Measurements from ENCODE around the gene MTCL1.

Gene MTCL1

GRCh38 chr18:8795586-8796325 lies 90.4 kb downstream of the MTCL1 start:
- DNase-seq = no peak

- no peak for DNase-seq
These were observed 91.8 kb downstream of the MTCL1 start for GRCh38 chr18:8797206-8797605.

- DNase-seq = peak in 1 of 2 experiments; percentile 4
These were observed 93.6 kb downstream of the MTCL1 start for GRCh38 chr18:8799001-8799400.

GRCh38 chr18:8799596-8800441 lies 94.5 kb downstream of the MTCL1 start:
- DNase-seq = no peak

- no peak for DNase-seq
These were observed 95.1 kb downstream of the MTCL1 start for GRCh38 chr18:8800445-8800844.

- DNase-seq = no peak
These were observed 95.5 kb downstream of the MTCL1 start for GRCh38 chr18:8800876-8801262.

GRCh38 chr18:8801263-8801901 lies 96.0 kb downstream of the MTCL1 start:
- DNase-seq = no peak

- no peak for DNase-seq
These were observed 96.8 kb downstream of the MTCL1 start for GRCh38 chr18:8802017-8802672.

GRCh38 chr18:8803063-8803795 lies 97.9 kb downstream of the MTCL1 start:
- DNase-seq = no peak

- DNase-seq = no peak
These were observed 98.6 kb downstream of the MTCL1 start for GRCh38 chr18:8803957-8804356.

GRCh38 chr18:8805552-8805951 lies 100.2 kb downstream of the MTCL1 start:
- no peak for DNase-seq

GRCh38 chr18:8806100-8806797 lies 100.9 kb downstream of the MTCL1 start:
- DNase-seq = no peak

GRCh38 chr18:8806798-8807487 lies 101.6 kb downstream of the MTCL1 start:
- DNase-seq = no peak

GRCh38 chr18:8807488-8807805 lies 102.1 kb downstream of the MTCL1 start:
- no peak for DNase-seq

GRCh38 chr18:8808001-8808400 lies 102.6 kb downstream of the MTCL1 start:
- DNase-seq = no peak

GRCh38 chr18:8809514-8809913 lies 104.2 kb downstream of the MTCL1 start:
- DNase-seq = no peak

GRCh38 chr18:8810157-8810556 lies 104.8 kb downstream of the MTCL1 start:
- DNase-seq = no peak

- DNase-seq = no peak
These were observed 105.8 kb downstream of the MTCL1 start for GRCh38 chr18:8811115-8811514.

GRCh38 chr18:8812631-8813030 lies 107.3 kb downstream of the MTCL1 start:
- no peak for DNase-seq

GRCh38 chr18:8813611-8814010 lies 108.3 kb downstream of the MTCL1 start:
- DNase-seq = no peak

- DNase-seq = no peak
These were observed 108.8 kb downstream of the MTCL1 start for GRCh38 chr18:8814206-8814605.
